ENCODE results near the gene STAT3. TPM values are rescaled to one million over a fixed set of nuclear protein-coding genes. Genes with fewer than 3 reads are reported as not detected.

STAT3 gene
- total and polyA plus RNA-seq, 9 of the 15 experiments (the other 6 are each of a cell fraction or from before 2014, with no cell fraction given): 90.0 to 179 (median 114) TPM

GRCh38 chr17:42422412-42422957 is 34.2 kb upstream of the STAT3 start (continued):
- 0 out of 2 replicates have a peak, but pooled peaks have one; percentile 50 for TF ChIP-seq ELF2 (CRISPR knock-in tag; IDR thresholded peaks at IDR 0.05)
- 0 out of 2 replicates have a peak, but pooled peaks have one; percentile 57 for TF ChIP-seq TOE1 (IDR thresholded peaks at IDR 0.05; ENCODE audit: borderline replicate concordance)
- TF ChIP-seq TOE1 (CRISPR knock-in tag; IDR thresholded peaks at IDR 0.05; ENCODE audit: borderline replicate concordance, low read depth): no peak
- TF ChIP-seq, protein P1, sequence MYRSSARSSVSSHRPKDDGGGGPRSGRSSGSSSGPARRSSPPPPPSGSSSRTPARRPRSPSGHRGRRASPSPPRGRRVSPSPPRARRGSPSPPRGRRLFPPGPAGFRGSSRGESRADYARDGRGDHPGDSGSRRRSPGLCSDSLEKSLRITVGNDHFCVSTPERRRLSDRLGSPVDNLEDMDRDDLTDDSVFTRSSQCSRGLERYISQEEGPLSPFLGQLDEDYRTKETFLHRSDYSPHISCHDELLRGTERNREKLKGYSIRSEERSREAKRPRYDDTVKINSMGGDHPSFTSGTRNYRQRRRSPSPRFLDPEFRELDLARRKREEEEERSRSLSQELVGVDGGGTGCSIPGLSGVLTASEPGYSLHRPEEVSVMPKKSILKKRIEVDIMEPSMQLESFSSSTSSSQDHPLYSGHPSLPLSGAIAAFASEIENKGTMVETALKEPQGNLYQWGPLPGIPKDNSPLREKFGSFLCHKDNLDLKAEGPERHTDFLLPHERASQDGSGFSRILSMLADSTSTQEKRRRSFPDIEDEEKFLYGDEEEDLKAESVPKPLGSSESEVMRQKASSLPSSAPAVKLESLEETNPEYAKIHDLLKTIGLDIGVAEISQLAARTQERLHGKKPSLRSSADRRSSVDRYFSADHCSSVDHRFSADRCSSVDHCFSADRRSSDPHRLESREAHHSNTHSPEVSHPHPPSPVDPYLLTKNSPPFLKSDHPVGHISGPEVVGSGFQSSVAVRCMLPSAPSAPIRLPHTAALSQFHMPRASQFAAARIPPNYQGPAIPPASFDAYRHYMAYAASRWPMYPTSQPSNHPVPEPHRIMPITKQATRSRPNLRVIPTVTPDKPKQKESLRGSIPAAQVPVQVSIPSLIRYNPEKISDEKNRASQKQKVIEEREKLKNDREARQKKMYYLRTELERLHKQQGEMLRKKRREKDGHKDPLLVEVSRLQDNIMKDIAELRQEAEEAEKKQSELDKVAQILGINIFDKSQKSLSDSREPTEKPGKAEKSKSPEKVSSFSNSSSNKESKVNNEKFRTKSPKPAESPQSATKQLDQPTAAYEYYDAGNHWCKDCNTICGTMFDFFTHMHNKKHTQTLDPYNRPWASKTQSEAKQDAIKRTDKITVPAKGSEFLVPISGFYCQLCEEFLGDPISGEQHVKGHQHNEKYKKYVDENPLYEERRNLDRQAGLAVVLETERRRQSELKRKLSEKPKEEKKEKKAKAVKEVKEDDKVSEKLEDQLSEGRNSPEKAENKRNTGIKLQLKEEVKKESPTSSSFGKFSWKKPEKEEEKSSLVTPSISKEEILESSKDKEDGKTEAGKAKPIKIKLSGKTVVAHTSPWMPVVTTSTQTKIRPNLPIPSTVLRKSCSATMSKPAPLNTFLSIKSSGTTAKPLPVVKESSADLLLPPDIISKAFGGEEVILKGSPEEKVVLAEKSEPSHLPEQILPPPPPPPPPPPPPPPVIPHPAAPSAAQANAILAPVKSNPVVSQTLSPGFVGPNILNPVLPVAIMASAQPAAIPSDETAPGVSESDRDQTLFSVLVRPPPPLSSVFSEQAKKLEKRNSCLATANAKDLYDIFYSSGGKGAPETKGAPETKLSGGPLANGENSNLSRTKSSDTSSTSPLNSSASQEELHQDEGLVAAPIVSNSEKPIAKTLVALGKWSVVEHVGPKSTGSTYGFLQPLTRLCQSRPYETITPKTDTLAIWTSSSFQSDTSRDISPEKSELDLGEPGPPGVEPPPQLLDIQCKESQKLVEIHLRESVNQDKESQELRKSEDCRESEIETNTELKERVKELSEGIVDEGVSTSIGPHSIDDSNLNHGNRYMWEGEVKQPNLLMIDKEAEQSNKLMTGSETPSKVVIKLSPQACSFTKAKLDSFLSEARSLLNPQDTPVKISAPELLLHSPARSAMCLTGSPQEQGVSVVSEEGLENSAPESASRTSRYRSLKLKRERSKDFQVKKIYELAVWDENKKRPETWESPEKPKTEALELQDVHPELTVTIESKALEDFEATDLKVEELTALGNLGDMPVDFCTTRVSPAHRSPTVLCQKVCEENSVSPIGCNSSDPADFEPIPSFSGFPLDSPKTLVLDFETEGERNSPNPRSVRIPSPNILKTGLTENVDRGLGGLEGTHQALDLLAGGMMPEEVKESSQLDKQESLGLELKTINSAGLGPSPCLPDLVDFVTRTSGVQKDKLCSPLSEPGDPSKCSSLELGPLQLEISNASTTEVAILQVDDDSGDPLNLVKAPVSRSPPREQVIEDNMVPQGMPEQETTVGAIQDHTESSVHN (IDR thresholded peaks at IDR 0.05; ENCODE audit: borderline replicate concordance in 1 of 2, low read depth in 1 of 2): no peak
- no peak for TF ChIP-seq CBX1 (IDR thresholded peaks at IDR 0.05; ENCODE audit: low read depth)
- no peak for TF ChIP-seq TEAD1 (CRISPR knock-in tag; IDR thresholded peaks at IDR 0.05)
- TF ChIP-seq SMC3 (conservative IDR thresholded peaks at IDR 0.05; ENCODE audit: insufficient read depth, low read depth, low read length): no peak
- TF ChIP-seq ZNF184 (CRISPR knock-in tag; IDR thresholded peaks at IDR 0.05): no peak
- 0 out of 2 replicates have a peak, but pooled peaks have one; percentile 9 for TF ChIP-seq BRD4 (IDR thresholded peaks at IDR 0.05)
- TF ChIP-seq, protein P2, sequence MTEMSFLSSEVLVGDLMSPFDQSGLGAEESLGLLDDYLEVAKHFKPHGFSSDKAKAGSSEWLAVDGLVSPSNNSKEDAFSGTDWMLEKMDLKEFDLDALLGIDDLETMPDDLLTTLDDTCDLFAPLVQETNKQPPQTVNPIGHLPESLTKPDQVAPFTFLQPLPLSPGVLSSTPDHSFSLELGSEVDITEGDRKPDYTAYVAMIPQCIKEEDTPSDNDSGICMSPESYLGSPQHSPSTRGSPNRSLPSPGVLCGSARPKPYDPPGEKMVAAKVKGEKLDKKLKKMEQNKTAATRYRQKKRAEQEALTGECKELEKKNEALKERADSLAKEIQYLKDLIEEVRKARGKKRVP (CRISPR knock-in tag; IDR thresholded peaks at IDR 0.05): no peak
- TF ChIP-seq ETV6 (IDR thresholded peaks at IDR 0.05; ENCODE audit: borderline replicate concordance in 1 of 2, low read depth in 2 of 2, low read length in 1 of 2): no peak
- TF ChIP-seq ETV6 (CRISPR knock-in tag; IDR thresholded peaks at IDR 0.05; ENCODE audit: borderline replicate concordance): no peak
- TF ChIP-seq ZNF561 (CRISPR knock-in tag; conservative IDR thresholded peaks at IDR 0.05): no peak
- no peak for TF ChIP-seq HMG20A (CRISPR knock-in tag; conservative IDR thresholded peaks at IDR 0.05)
- no peak for TF ChIP-seq CBFA2T3 (IDR thresholded peaks at IDR 0.05)
- no peak for TF ChIP-seq ARHGAP35 (IDR thresholded peaks at IDR 0.05; ENCODE audit: partially characterized antibody)
- TF ChIP-seq PCBP2 (IDR thresholded peaks at IDR 0.05; ENCODE audit: low read depth, low read length, poor library complexity, severe bottlenecking): no peak
- no peak for TF ChIP-seq MYNN (IDR thresholded peaks at IDR 0.05)
- no peak for TF ChIP-seq MYNN (CRISPR knock-in tag; IDR thresholded peaks at IDR 0.05)
- no peak for TF ChIP-seq IFI16 (CRISPR knock-in tag; IDR thresholded peaks at IDR 0.05)
- no peak for TF ChIP-seq ZEB2 (IDR thresholded peaks at IDR 0.05)
- TF ChIP-seq HNRNPLL (IDR thresholded peaks at IDR 0.05; ENCODE audit: low read depth, low read length, poor library complexity, severe bottlenecking): peak; percentile 68
